Measurements from ENCODE around the gene SMIM24. TPM values are rescaled to one million over a fixed set of nuclear protein-coding genes. Genes with fewer than 3 reads are reported as not detected.
"Not testable (repeated sequence)": the region's sequence is repeated elsewhere in the genome, so short reads cannot be mapped to it uniquely, and the experiment has no call there.

SMIM24 gene
- total RNA-seq, 1 experiment from 2014 or later: not detected

- H3K36me3 ChIP-seq: peaks cover 83% of the 10 kb centered on the region
- H3K27me3 ChIP-seq (replicated peaks): no peaks in the 10 kb centered on the region
- no peak overlapping the region for H3K27ac ChIP-seq
- no peak overlapping the region for H3K4me3 ChIP-seq
- H3K9me3 ChIP-seq (replicated peaks): no peaks in the 10 kb centered on the region
- peak in 1 of 2 experiments; percentile 41 for DNase-seq (ENCODE audit: low read depth in 1 of 2, low spot score in 2 of 2)
- H3K4me1 ChIP-seq (replicated peaks): no peaks in the 10 kb centered on the region
Observed at GRCh38 chr19:3442487-3443071, 37.7 kb downstream of the SMIM24 start.

DNA sequence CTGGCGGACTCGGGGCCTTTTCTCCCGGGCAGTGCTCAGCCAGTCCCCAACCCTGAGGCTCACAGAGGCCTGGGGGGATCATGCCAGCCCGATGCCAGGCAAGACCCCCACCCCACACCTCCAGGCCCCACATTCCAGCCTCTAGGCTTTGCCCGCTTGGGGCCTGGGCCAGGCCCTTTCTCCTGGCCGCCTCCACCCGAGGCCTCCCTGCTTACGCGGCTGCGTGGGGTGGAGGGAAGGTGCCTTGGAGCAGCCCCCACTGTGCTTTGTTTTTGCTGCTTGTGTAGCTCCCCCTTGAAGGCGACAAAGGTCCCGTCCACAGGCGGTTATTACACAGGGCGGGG, 38.4 kb downstream of the SMIM24 start:
- no peaks in the 10 kb centered on the region for H3K4me1 ChIP-seq (replicated peaks)
- no peak for DNase-seq (ENCODE audit: low read depth in 1 of 2, low spot score in 2 of 2)
- peaks cover 84% of the 10 kb centered on the region for H3K36me3 ChIP-seq
- H3K27me3 ChIP-seq (replicated peaks): no peaks in the 10 kb centered on the region
- no peak overlapping the region for H3K27ac ChIP-seq
- H3K4me3 ChIP-seq: no peak overlapping the region
- no peaks in the 10 kb centered on the region for H3K9me3 ChIP-seq (replicated peaks)

DNA sequence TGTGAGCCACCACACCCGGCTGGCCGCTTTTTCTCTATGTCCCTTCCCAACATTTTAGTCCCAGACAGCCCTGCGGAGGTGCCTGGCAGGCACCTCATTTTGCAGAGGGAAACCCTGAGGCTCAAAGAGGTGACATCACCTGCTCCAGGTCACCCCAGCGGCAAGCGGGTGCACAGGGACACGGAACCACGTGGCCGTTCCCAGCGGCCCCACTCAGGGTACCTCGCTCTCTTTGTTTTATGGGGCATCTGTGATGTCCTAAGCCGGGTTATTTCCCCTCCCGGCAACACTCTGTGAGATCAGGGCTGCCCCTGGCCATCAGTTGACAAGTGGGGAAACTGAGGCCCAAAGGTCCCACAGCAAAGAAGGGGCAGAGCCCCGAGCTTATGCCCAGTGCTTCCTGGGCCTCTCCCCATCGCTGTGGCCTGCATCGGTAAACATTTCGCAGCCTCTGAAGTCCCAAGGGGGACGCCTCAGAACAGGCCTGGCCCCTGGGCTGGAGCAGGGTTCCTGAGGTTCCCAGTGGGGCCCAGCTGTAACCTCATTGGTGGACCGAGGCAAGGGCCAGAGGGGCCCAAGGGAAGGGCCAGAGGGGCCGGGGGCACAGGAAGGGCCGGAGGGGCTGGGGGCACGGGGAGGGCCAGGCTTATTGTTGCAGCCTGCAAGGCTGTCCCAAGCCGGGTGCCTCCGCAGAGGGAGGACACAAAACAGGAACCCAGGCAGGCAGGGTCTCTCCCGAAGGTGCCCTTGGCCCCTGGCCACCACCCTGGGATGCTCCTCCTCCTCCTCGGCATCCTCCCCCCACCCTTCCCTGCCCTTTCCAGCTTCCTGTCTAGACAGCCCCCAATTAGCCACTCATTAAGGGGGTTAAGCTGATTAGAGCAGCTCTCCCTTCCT, 39.0 kb downstream of the SMIM24 start:
- no peak overlapping the region for H3K27ac ChIP-seq
- peak in 1 of 2 experiments; percentile 42 for DNase-seq (ENCODE audit: low read depth in 1 of 2, low spot score in 2 of 2)
- H3K9me3 ChIP-seq (replicated peaks): no peaks in the 10 kb centered on the region
- H3K27me3 ChIP-seq (replicated peaks): no peaks in the 10 kb centered on the region
- peaks cover 84% of the 10 kb centered on the region for H3K36me3 ChIP-seq
- no peaks in the 10 kb centered on the region for H3K4me1 ChIP-seq (replicated peaks)
- no peak overlapping the region for H3K4me3 ChIP-seq

- no peaks in the 10 kb centered on the region for H3K9me3 ChIP-seq (replicated peaks)
- H3K27ac ChIP-seq: no peak overlapping the region
- H3K4me3 ChIP-seq: no peak overlapping the region
- no peaks in the 10 kb centered on the region for H3K27me3 ChIP-seq (replicated peaks)
- DNase-seq (ENCODE audit: low read depth in 1 of 2, low spot score in 2 of 2): peak in 1 of 2 experiments; percentile 58
- H3K4me1 ChIP-seq (replicated peaks): peaks cover 4% of the 10 kb centered on the region; the same call in 1 of the 2 replicates
- H3K36me3 ChIP-seq: peaks cover 84% of the 10 kb centered on the region
Observed at GRCh38 chr19:3440082-3440481, 40.2 kb downstream of the SMIM24 start.

DNA sequence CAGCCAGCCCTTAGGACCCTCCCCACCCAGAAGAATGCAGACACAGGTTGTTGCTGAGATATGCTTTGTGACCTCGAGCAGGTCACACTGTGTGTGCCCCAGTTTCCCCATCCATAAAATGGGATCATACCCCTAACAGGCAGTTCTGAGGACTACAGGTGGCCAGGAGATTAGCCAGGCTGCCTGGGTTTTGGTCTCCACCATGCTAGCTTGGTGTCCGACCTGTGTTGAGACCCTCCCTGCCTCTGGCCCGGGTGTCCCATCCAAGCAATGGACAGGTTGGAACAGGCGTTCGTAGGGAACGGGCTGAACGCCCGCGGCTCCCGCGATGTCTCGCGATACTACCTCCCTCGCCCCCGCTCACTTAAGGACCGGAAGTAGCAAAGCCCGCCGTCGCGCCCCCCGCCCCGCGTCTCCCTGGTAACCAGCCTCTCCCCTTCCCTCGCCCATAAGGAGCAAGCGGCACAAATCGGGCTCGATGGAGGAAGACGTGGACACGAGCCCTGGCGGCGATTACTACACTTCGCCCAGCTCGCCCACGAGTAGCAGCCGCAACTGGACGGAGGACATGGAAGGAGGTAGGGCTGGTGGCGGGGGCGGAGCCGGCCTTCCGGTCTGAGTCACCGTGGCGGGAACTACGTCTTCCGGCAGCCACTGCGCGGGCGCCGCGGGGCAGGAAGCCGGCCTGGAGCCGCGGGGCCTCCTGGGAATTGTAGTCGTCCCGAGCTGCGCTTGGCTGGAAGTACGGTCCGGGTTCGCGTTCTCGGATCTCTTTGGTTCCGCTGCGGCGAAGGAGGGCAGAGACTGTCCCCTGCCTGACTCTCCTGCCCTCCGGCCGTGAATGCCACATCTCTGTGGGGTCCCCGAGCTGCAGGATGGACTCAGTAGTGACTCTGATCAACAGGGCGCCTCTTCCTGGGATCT, 45.4 kb downstream of the SMIM24 start:
- peak overlapping the region; percentile 81 for H3K27ac ChIP-seq
- peak overlapping the region; percentile 40 for H3K4me3 ChIP-seq
- H3K9me3 ChIP-seq (replicated peaks): no peaks in the 10 kb centered on the region
- peak; percentile 97 for DNase-seq (ENCODE audit: low read depth in 1 of 2, low spot score in 2 of 2)
- H3K27me3 ChIP-seq (replicated peaks): no peaks in the 10 kb centered on the region
- peaks cover 10% of the 10 kb centered on the region for H3K4me1 ChIP-seq (replicated peaks)
- H3K36me3 ChIP-seq: peaks cover 80% of the 10 kb centered on the region

DNA sequence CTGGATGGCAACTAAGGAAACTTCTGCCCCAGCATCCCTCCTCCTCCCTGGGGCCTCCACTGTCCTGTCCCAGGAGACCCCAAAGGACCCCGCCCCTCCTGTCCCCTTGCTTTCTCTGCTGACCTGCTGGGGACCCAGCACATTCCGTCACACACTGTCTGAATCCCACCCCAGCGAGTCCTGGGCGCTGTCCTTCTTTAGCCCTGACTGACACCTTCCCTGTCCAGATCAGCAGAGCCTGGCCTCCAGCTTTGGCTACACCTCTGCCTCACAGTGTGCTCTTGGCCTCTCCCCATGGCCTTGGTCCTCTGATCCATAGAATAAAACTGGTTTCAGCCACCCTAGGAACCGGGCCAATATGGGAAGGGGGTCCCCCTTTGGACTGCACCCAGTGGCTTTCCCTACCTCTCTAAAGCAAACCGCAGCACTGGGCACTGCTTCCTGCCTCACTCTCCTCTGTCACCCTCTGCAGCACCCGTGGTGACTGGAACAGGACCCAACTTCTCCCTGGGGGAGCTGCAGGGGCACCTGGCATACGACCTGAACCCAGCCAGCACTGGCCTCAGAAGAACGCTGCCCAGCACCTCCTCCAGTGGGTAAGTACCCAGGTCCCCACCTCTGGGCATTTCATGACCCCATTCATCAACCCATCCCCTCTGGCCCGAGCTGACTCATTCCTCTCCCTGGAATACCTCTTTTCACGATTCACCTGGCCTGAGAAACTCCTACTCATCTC, 46.4 kb downstream of the SMIM24 start:
- H3K27me3 ChIP-seq (replicated peaks): no peaks in the 10 kb centered on the region
- no peak overlapping the region for H3K4me3 ChIP-seq
- H3K4me1 ChIP-seq (replicated peaks): peaks cover 10% of the 10 kb centered on the region
- no peaks in the 10 kb centered on the region for H3K9me3 ChIP-seq (replicated peaks)
- peaks cover 78% of the 10 kb centered on the region for H3K36me3 ChIP-seq
- no peak for DNase-seq (ENCODE audit: low read depth in 1 of 2, low spot score in 2 of 2)
- no peak overlapping the region for H3K27ac ChIP-seq

- no peak for DNase-seq (ENCODE audit: low read depth in 1 of 2, low spot score in 2 of 2)
- H3K9me3 ChIP-seq (replicated peaks): no peaks in the 10 kb centered on the region
- peaks cover 77% of the 10 kb centered on the region for H3K36me3 ChIP-seq
- peaks cover 10% of the 10 kb centered on the region for H3K4me1 ChIP-seq (replicated peaks)
- H3K4me3 ChIP-seq: no peak overlapping the region
- H3K27me3 ChIP-seq (replicated peaks): no peaks in the 10 kb centered on the region
- no peak overlapping the region for H3K27ac ChIP-seq
Observed at GRCh38 chr19:3433313-3433712, 47.0 kb downstream of the SMIM24 start.

DNA sequence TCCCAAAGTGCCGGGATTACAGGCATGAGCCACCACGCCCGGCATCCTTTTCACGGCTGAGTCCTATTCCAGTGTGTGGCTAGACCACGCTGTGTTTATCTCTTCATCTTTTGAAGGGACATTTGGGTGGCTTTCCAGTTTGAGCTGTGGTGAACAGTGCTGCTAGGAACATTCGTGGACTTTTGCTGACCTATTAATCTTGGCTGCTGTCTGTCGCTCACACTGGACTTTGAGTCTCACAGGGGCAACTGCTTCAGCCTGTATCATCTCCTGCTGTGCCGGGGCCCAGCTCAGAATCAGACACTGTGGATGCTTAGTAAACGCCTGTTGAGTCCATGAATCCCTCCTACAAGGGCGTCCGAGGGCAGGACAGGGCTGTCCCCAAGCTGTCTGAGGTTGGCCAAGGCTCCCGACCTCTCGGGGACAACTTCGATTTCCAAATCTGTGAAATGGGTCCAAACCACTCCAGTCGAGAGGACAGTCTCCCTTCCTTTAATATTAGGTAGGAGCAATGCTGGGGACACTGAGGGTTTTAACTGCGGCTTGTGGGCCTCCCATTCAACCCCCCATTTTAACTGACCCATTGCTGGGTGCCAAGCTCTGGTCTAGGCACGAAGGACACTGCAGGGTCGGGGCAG, 48.4 kb downstream of the SMIM24 start:
- peaks cover 10% of the 10 kb centered on the region for H3K4me1 ChIP-seq (replicated peaks)
- DNase-seq (ENCODE audit: low read depth in 1 of 2, low spot score in 2 of 2): no peak
- no peak overlapping the region for H3K4me3 ChIP-seq
- no peaks in the 10 kb centered on the region for H3K9me3 ChIP-seq (replicated peaks)
- no peak overlapping the region for H3K27ac ChIP-seq
- no peaks in the 10 kb centered on the region for H3K27me3 ChIP-seq (replicated peaks)
- H3K36me3 ChIP-seq: peaks cover 72% of the 10 kb centered on the region

- H3K4me1 ChIP-seq (replicated peaks); H3K4me3 ChIP-seq; DNase-seq (ENCODE audit: low read depth in 1 of 2, low spot score in 2 of 2); H3K27ac ChIP-seq; H3K9me3 ChIP-seq (replicated peaks); H3K27me3 ChIP-seq (replicated peaks): not testable (repeated sequence)
- H3K36me3 ChIP-seq: peaks cover 68% of the 10 kb centered on the region
Observed at GRCh38 chr19:3430366-3430680, 50.0 kb downstream of the SMIM24 start.

DNA sequence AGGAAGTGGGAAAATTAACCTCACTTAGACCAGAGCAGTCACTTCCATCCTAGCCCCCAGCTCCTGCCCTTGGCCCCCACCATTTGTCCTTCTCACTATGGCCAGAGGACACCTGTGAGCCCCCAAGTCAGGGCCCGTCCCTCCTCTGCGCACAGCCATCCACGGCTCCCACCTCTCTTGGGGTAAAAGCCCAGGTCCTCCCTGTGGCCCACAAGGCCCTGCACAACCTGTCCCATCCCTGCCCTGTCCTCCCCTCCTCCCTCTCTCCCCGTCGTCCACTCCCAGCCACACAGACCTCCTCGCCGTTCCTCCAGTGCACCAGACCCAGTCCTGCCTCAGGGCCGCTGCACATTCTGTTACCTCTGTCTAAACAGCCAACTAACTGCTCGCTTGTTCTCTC, 53.9 kb downstream of the SMIM24 start:
- no peak for DNase-seq (ENCODE audit: low read depth in 1 of 2, low spot score in 2 of 2)
- Histone ChIP-seq H3K27me3 (replicated peaks) (no peaks in the 10 kb centered on the region), H3K9me3 (replicated peaks) (no peaks in the 10 kb centered on the region), H3K4me1 (replicated peaks) (no peaks in the 10 kb centered on the region), H3K4me3 (no peak overlapping the region), H3K36me3 (peaks cover 44% of the 10 kb centered on the region), H3K27ac (no peak overlapping the region)

All from SJSA1 (cell line).